Measurements from ENCODE around the gene LIN52. TPM values are rescaled to one million over a fixed set of nuclear protein-coding genes. Genes with fewer than 3 reads are reported as not detected.

The LIN52 gene
- total and polyA plus RNA-seq, 2 experiments from 2014 or later: 8.6 to 10.8 TPM

DNA sequence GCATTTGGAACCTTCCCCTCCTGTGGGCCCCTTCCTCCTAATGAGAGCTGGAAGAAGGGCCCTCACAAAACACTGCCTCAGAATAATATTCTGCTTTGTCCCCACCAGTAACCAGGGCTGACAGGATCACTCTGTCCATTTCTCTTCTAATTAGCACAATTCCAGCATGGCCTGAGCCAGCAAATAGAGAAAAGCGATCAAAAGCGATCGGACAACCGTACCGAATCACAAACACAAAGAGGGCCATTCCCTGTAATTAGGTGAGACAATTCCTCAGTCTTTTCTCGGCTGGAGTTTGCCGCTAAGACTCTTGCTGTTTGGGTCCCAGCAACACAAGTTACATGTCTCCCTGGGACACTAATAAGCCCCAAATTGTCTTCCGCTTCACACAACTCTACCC, 118.9 kb downstream of the LIN52 start:
- H3K36me3 ChIP-seq (ENCODE audit: insufficient read depth): peaks cover 6% of the 10 kb centered on the region; the same call in 1 of the 2 replicates
- H3K9me2 ChIP-seq (ENCODE audit: insufficient read depth): no peaks in the 10 kb centered on the region
- TF ChIP-seq EZH2 (IDR thresholded peaks at IDR 0.05; ENCODE audit: low read depth, unreplicated experiment) (no peak), POLR2AphosphoS5 (IDR thresholded peaks at IDR 0.05; ENCODE audit: low read depth) (no peak), STAT1 (IDR thresholded peaks at IDR 0.05; ENCODE audit: unreplicated experiment) (no peak), CREB1 (CRISPR knock-in tag; IDR thresholded peaks at IDR 0.05; ENCODE audit: low read depth) (no peak), NANOG (IDR thresholded peaks at IDR 0.05; ENCODE audit: borderline replicate concordance) (no peak), ZNF114 (CRISPR knock-in tag; IDR thresholded peaks at IDR 0.05) (no peak)
- TF ChIP-seq, protein P1, sequence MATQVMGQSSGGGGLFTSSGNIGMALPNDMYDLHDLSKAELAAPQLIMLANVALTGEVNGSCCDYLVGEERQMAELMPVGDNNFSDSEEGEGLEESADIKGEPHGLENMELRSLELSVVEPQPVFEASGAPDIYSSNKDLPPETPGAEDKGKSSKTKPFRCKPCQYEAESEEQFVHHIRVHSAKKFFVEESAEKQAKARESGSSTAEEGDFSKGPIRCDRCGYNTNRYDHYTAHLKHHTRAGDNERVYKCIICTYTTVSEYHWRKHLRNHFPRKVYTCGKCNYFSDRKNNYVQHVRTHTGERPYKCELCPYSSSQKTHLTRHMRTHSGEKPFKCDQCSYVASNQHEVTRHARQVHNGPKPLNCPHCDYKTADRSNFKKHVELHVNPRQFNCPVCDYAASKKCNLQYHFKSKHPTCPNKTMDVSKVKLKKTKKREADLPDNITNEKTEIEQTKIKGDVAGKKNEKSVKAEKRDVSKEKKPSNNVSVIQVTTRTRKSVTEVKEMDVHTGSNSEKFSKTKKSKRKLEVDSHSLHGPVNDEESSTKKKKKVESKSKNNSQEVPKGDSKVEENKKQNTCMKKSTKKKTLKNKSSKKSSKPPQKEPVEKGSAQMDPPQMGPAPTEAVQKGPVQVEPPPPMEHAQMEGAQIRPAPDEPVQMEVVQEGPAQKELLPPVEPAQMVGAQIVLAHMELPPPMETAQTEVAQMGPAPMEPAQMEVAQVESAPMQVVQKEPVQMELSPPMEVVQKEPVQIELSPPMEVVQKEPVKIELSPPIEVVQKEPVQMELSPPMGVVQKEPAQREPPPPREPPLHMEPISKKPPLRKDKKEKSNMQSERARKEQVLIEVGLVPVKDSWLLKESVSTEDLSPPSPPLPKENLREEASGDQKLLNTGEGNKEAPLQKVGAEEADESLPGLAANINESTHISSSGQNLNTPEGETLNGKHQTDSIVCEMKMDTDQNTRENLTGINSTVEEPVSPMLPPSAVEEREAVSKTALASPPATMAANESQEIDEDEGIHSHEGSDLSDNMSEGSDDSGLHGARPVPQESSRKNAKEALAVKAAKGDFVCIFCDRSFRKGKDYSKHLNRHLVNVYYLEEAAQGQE (IDR thresholded peaks at IDR 0.05; ENCODE audit: unreplicated experiment): no peak
- Mint-ChIP-seq H3K9me3 (no peaks in the 10 kb centered on the region), H3K4me1 (no peaks in the 10 kb centered on the region), H3K27me3 (ENCODE audit: insufficient read depth, low read depth, poor library complexity) (peaks cover 2% of the 10 kb centered on the region), H3K27ac (no peak overlapping the region), H3K4me3 (no peak overlapping the region), H3K36me3 (ENCODE audit: low read depth) (0 out of 3 replicates have a peak, but pooled peaks cover 6% of the 10 kb centered on the region)
- no peaks in the 10 kb centered on the region for H3K79me2 ChIP-seq (replicated peaks; ENCODE audit: insufficient read depth)
- no peak overlapping the region for H3K27ac ChIP-seq (ENCODE audit: low read depth)
- H3K27me3 ChIP-seq (ENCODE audit: insufficient read depth): no peaks in the 10 kb centered on the region
- H3K4me2 ChIP-seq: no peak overlapping the region
- no peak overlapping the region for H3K4me3 ChIP-seq
- no peaks in the 10 kb centered on the region; the same call in 1 of the 2 replicates for H3F3A ChIP-seq (replicated peaks; ENCODE audit: low read depth)
- no peaks in the 10 kb centered on the region; the same call in 1 of the 2 replicates for H3K4me1 ChIP-seq (ENCODE audit: insufficient read depth)
- no peak for DNase-seq (ENCODE audit: low spot score)
- no peaks in the 10 kb centered on the region; the same call in 1 of the 2 replicates for H4K20me1 ChIP-seq (replicated peaks; ENCODE audit: insufficient read depth)
- no peak overlapping the region for H2AFZ ChIP-seq
- ATAC-seq: no peak

DNA sequence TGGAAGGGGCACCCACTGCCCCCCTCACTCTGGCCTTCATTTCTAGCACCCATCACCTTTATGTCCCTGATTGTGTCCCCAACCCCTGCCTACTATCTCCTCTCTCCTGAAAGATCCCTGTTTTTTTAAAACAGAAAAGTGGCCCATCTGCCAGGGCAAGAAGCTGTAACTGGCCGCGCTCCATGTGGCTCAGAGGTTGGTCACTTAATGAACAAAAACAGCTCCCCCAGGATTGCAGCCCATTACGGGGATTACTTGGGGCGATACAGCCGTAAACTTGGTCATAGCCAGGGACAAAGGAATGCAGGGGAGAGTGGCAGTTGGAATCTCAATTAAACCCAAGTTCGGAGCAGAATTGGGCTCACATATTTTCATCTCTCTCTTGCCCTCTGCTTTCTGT, 119.7 kb downstream of the LIN52 start:
- Histone ChIP-seq H3K27ac (ENCODE audit: low read depth) (no peak overlapping the region), H3K36me3 (ENCODE audit: insufficient read depth) (no peaks in the 10 kb centered on the region), H3K4me2 (no peak overlapping the region), H3F3A (replicated peaks; ENCODE audit: low read depth) (no peaks in the 10 kb centered on the region; the same call in 1 of the 2 replicates), H4K20me1 (replicated peaks; ENCODE audit: insufficient read depth) (no peaks in the 10 kb centered on the region; the same call in 1 of the 2 replicates), H2AFZ (no peak overlapping the region), H3K79me2 (replicated peaks; ENCODE audit: insufficient read depth) (no peaks in the 10 kb centered on the region), H3K9me2 (ENCODE audit: insufficient read depth) (no peaks in the 10 kb centered on the region), H3K4me1 (ENCODE audit: insufficient read depth) (no peaks in the 10 kb centered on the region; the same call in 1 of the 2 replicates), H3K27me3 (ENCODE audit: insufficient read depth) (no peaks in the 10 kb centered on the region), H3K4me3 (no peak overlapping the region)
- H3K36me3 Mint-ChIP-seq (ENCODE audit: low read depth): no peaks in the 10 kb centered on the region
- peak; percentile 27 for DNase-seq (ENCODE audit: low spot score)
- no peaks in the 10 kb centered on the region for H3K9me3 Mint-ChIP-seq
- peak overlapping the region; percentile 4; the same call in 1 of the 2 replicates for H3K27ac Mint-ChIP-seq
- ATAC-seq: no peak
- H3K4me3 Mint-ChIP-seq: no peak overlapping the region
- peaks cover 2% of the 10 kb centered on the region for H3K27me3 Mint-ChIP-seq (ENCODE audit: insufficient read depth, low read depth, poor library complexity)
- no peaks in the 10 kb centered on the region for H3K4me1 Mint-ChIP-seq
- TF ChIP-seq, protein P1 (IDR thresholded peaks at IDR 0.05; ENCODE audit: unreplicated experiment): no peak
- TF ChIP-seq, protein P2, sequence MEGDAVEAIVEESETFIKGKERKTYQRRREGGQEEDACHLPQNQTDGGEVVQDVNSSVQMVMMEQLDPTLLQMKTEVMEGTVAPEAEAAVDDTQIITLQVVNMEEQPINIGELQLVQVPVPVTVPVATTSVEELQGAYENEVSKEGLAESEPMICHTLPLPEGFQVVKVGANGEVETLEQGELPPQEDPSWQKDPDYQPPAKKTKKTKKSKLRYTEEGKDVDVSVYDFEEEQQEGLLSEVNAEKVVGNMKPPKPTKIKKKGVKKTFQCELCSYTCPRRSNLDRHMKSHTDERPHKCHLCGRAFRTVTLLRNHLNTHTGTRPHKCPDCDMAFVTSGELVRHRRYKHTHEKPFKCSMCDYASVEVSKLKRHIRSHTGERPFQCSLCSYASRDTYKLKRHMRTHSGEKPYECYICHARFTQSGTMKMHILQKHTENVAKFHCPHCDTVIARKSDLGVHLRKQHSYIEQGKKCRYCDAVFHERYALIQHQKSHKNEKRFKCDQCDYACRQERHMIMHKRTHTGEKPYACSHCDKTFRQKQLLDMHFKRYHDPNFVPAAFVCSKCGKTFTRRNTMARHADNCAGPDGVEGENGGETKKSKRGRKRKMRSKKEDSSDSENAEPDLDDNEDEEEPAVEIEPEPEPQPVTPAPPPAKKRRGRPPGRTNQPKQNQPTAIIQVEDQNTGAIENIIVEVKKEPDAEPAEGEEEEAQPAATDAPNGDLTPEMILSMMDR (conservative IDR thresholded peaks at IDR 0.05; ENCODE audit: low read depth in 2 of 2): no peak
- TF ChIP-seq NANOG (IDR thresholded peaks at IDR 0.05; ENCODE audit: borderline replicate concordance) (no peak), EZH2phosphoT487 (IDR thresholded peaks at IDR 0.05; ENCODE audit: unreplicated experiment) (no peak), STAT1 (IDR thresholded peaks at IDR 0.05; ENCODE audit: unreplicated experiment) (no peak), EZH2 (IDR thresholded peaks at IDR 0.05; ENCODE audit: low read depth, unreplicated experiment) (no peak), ZNF331 (CRISPR knock-in tag; IDR thresholded peaks at IDR 0.05; ENCODE audit: low read depth) (no peak), ZNF114 (CRISPR knock-in tag; IDR thresholded peaks at IDR 0.05) (no peak), CREB1 (CRISPR knock-in tag; IDR thresholded peaks at IDR 0.05; ENCODE audit: low read depth) (no peak), JUNB (IDR thresholded peaks at IDR 0.05; ENCODE audit: unreplicated experiment) (no peak), POLR2AphosphoS5 (IDR thresholded peaks at IDR 0.05; ENCODE audit: low read depth) (no peak)

Data from GM23338 (cell line).